GM13977 (cell line): ENCODE data around the gene DPH6.

Experiments used
- DNase-seq: peaks from one replicate; pipeline ENCODE4 v3.0.0; 2012; ENCODE audit warnings: low spot score
- in situ Hi-C: fragments of 300-500 bp; cut with MboI; formaldehyde crosslinking; loops from one replicate; pipeline ENCODE4 v1.12.0; 2022; ENCODE audit warnings: low sequenced_read_pairs, low pct_unique_long_range_greater_than_20kb, mixed read lengths, inconsistent platforms; ENCODE audit not compliant: unreplicated experiment
- TF ChIP-seq, protein P1 (sequence below): IDR thresholded peaks from 2 replicates; pipeline ENCODE4 v1.5.1; 2012; ENCODE audit warnings: mild to moderate bottlenecking, control low read depth; ENCODE audit not compliant: insufficient read depth; ENCODE audit errors: extremely low read depth, missing control alignments

Gene DPH6

DNA sequence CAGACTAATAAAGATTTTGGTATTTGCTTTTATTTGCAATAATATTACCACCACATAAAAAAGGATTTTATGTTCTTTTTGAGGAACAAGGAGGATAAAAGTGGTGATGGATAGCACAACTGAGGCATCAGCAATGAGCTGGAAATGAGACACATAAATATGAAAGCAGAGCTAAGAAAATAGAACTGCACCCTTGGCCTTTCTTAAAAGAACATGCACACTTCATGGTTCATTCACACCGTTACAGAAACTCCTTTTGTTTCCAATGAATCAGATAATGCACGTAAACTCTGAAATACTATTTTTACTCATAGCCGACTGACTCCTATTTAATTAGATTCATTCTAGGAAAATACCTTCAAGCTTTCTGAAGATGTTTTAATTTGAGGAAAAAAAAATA, 19.9 kb upstream of the DPH6 start:
- DNase-seq = no peak
- in situ Hi-C loops = no loop called here
- TF ChIP-seq, protein P1, sequence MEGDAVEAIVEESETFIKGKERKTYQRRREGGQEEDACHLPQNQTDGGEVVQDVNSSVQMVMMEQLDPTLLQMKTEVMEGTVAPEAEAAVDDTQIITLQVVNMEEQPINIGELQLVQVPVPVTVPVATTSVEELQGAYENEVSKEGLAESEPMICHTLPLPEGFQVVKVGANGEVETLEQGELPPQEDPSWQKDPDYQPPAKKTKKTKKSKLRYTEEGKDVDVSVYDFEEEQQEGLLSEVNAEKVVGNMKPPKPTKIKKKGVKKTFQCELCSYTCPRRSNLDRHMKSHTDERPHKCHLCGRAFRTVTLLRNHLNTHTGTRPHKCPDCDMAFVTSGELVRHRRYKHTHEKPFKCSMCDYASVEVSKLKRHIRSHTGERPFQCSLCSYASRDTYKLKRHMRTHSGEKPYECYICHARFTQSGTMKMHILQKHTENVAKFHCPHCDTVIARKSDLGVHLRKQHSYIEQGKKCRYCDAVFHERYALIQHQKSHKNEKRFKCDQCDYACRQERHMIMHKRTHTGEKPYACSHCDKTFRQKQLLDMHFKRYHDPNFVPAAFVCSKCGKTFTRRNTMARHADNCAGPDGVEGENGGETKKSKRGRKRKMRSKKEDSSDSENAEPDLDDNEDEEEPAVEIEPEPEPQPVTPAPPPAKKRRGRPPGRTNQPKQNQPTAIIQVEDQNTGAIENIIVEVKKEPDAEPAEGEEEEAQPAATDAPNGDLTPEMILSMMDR = no peak

DNA sequence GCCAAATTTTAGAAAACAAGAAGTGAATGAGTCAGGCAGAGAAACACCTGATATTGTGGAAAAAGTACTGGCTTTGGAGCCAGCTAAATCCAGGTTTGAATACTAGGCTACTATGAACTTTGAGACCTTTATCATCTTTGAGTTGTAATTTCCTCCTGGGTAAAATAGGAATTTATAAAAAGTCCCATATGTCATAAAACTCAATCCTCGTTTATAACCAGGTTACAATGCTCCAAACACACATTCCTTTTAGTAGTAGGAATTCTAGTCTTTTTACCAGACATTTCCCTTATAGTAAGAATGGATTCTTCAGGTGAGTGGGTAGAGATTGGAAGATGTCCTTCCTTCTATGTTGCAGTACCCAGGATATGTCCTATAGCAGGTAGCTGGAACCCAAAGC, 16.7 kb upstream of the DPH6 start:
- DNase-seq = no peak
- in situ Hi-C loops = no loop called here
- TF ChIP-seq, protein P1 = no peak

DNA sequence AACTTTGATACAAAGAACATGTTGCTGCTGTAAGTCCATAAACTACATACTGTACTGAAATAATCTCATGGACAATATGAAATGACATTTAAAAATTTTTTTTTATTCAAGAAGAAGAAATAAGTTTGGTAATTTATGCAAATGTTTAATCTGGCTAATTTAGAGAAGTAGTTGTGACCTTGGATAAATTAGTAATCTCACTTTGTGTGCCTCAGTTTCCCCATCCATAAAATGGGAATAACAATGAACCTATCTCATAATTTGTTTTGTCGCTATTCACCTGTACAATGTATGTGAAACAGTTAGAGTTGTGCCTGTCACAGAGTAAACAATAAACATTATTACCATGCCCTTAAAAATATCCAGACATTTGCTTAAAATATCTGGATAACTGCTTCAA, 15.3 kb upstream of the DPH6 start:
- in situ Hi-C loops = no loop called here
- no peak for DNase-seq
- TF ChIP-seq, protein P1 = no peak

DNA sequence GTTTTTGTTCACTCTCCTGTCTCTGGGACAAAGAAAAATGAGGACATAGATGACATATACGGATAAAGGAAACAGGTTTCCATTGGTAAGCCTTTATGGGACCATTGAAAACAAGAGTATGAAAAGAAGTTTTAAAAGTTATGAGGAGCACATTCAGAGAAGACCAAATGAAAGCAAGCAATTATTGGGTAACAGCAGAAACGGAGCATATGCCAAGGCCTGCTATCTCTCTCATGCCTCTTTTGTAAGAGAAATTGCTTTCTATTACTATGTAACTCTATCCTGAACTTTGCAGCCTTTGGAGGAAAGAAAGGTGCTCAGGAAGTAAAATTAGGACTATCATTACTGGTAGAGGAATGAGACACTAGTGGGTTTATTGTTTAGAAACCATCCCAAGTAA, 14.9 kb upstream of the DPH6 start:
- in situ Hi-C loops = no loop called here
- no peak for DNase-seq
- TF ChIP-seq, protein P1 = no peak

DNA sequence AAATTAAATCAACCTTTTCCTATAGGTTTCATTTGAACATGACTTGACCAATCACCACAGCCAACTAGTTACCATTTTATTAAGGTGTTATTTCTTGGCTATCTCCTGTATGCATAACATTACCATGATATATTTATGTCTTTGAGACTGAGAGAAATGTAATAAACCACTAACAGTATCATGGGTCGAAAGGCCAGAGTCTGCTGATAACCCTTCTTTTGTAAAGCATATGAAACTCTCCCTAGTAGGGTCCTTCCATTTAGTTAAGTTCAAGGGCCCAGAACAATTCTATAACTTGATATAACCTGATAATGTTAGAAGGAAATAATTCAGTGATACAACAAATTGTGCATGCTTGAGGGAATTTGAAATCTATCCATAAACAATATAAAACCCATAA, 14.3 kb upstream of the DPH6 start:
- DNase-seq = no peak
- TF ChIP-seq, protein P1 = no peak
- in situ Hi-C loops = no loop called here

DNA sequence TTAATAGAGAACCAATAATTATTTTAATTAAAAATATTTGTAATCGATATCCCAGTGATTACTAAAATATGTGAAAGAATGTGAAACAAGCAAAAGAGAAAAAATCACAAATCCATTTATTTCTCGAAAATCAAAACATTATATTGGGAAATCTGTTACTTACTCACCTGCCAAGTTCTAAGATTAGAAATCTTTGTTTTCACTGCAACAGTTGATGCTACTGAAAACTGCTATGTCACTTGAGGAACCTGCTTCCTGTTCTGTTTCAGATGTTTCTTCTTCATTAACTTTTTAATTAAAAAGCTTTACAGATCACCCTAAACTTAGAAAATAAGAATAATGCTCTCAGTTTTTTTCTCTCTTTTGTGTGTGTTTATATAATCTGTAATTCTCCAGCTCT, 13.7 kb upstream of the DPH6 start:
- in situ Hi-C loops = no loop called here
- no peak for DNase-seq
- TF ChIP-seq, protein P1 = no peak

DNA sequence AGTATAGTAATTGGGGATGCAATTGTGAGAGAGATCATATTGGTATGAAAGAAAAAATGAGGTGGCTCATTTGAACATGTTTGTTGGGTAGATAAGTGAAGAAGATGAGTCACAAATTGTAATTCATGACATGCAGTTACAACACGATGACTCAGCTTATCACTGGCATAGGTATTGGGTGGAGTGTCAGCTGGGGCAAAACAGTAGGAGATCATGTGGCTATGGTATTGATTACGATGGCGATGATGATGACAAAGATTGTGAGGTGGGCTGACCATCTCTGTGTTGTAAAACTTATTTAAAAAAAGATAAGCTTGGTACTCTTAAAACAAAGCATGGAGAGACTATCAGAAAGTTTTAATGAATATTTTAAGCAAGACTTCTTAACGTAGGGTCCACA, 11.6 kb upstream of the DPH6 start:
- no peak for DNase-seq
- TF ChIP-seq, protein P1 = no peak
- in situ Hi-C loops = no loop called here
